Parathyroid adenoma (tissue), 2 donors: Measurements from ENCODE around the gene MBP.

Experiments
- H2AFZ ChIP-seq: fragments of 300-600 bp; sonication (generic); one replicate; pipeline ENCODE4 v1.7.0; 2017; ENCODE audit warnings: antibody characterized with exemption, mild to moderate bottlenecking
- H3K27ac ChIP-seq: fragments of 300-600 bp; sonication (generic); one replicate; pipeline ENCODE4 v1.7.0; 2017
- H3K27me3 ChIP-seq: fragments of 300-600 bp; sonication (generic); one replicate; pipeline ENCODE4 v1.7.0; 2017; ENCODE audit warnings: low read length; ENCODE audit not compliant: control insufficient read depth, insufficient read depth
- H3K36me3 ChIP-seq: fragments of 300-600 bp; sonication (generic); one replicate; pipeline ENCODE4 v1.7.0; 2017; ENCODE audit warnings: low read length; ENCODE audit not compliant: control insufficient read depth, insufficient read depth
- H3K4me1 ChIP-seq: fragments of 300-600 bp; sonication (generic); one replicate; pipeline ENCODE4 v1.7.0; 2017; ENCODE audit warnings: control low read depth
- H3K4me2 ChIP-seq: fragments of 300-600 bp; sonication (generic); one replicate; pipeline ENCODE4 v1.7.0; 2017; ENCODE audit warnings: low read length
- H3K4me3 ChIP-seq: fragments of 300-600 bp; sonication (generic); one replicate; pipeline ENCODE4 v1.7.0; 2017; ENCODE audit warnings: low read depth, low read length
- H3K79me2 ChIP-seq: fragments of 300-600 bp; sonication (generic); one replicate; pipeline ENCODE4 v1.7.0; 2017; ENCODE audit warnings: control low read depth
- H3K9ac ChIP-seq: fragments of 300-600 bp; sonication (generic); one replicate; pipeline ENCODE4 v1.7.0; 2017; ENCODE audit warnings: mild to moderate bottlenecking
- H3K9me3 ChIP-seq: fragments of 300-600 bp; sonication (generic); one replicate; pipeline ENCODE4 v1.7.0; 2017; ENCODE audit warnings: low read length; ENCODE audit not compliant: control insufficient read depth
- CTCF ChIP-seq: fragments of 300-600 bp; sonication (generic); IDR thresholded peaks from one replicate; pipeline ENCODE4 v1.7.0; 2017; ENCODE audit warnings: antibody characterized with exemption, mild to moderate bottlenecking
- donor health status: primary hyperparathyroidism.

The MBP gene

DNA sequence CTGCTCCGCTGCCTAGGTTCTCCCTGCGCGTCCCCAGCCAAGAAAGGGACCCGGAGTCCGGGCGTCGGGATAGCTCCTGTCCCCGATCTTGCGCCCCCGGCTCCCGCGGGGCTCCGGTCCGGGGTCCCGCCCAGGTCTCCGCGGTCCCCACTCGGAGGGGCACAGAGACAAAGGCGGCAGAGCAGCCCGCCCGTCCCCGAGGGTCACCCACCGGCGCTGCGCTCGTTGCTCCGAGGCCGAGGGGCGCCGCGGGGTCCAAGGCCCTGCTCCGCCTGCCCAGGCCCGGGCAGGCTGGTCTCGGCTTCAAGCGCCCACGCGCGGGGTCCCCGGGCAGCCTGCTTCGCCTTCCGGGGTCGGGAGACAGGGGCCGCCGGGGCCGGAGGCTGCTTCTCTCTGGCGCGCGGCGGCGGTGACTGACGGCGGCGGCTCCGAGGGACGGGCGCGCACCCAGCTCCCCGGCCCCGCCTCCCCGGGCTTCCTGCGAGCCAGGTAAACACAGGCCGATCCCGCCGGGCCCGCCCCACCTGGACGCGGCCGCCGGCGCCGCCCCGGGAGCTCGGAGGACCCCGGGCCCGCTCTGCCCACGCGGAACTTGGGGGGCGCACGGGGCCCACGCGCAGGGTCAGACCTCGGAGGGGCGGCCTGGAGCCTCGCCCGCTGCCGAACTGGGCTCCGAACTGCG, at the start of gene MBP:
TSS of gene MBP (minus strand) at position 415 of the 682 bp plus-strand sequence. CDS start 27,522 bp downstream, outside the sequence.
- no peaks in the 10 kb centered on the region for H3K36me3 ChIP-seq
- peak within 1 kb of the TSS; percentile 98 for H3K27ac ChIP-seq
- H2AFZ ChIP-seq, result peak within 1 kb of the TSS; percentile 98
- no peaks in the 10 kb centered on the region for H3K9me3 ChIP-seq
- H3K9ac ChIP-seq, result peak within 1 kb of the TSS; percentile 96
- no peaks in the 10 kb centered on the region for H3K27me3 ChIP-seq
- H3K79me2 ChIP-seq, result peaks cover 25% of the 10 kb centered on the region
- peak within 1 kb of the TSS; percentile 97 for H3K4me2 ChIP-seq
- peak within 1 kb of the TSS; percentile 89 for H3K4me3 ChIP-seq
- peaks cover 38% of the 10 kb centered on the region for H3K4me1 ChIP-seq
- TF ChIP-seq CTCF, result no peak

- H3K27ac ChIP-seq, result no peak overlapping the region
- H3K27me3 ChIP-seq, result no peaks in the 10 kb centered on the region
- H3K4me1 ChIP-seq, result no peaks in the 10 kb centered on the region
- no peak overlapping the region for H2AFZ ChIP-seq
- H3K79me2 ChIP-seq, result no peaks in the 10 kb centered on the region
- no peak overlapping the region for H3K9ac ChIP-seq
- no peak overlapping the region for H3K4me3 ChIP-seq
- no peaks in the 10 kb centered on the region for H3K9me3 ChIP-seq
- no peak overlapping the region for H3K4me2 ChIP-seq
- H3K36me3 ChIP-seq, result no peaks in the 10 kb centered on the region
- no peak for TF ChIP-seq CTCF
These were observed 49.5 kb upstream of the MBP start for GRCh38 chr18:77181950-77182707.

GRCh38 chr18:77178559-77178958, 46.0 kb upstream of the MBP start:
- Histone ChIP-seq H3K4me1 (no peaks in the 10 kb centered on the region), H3K9ac (no peak overlapping the region), H3K4me3 (no peak overlapping the region), H3K79me2 (no peaks in the 10 kb centered on the region), H2AFZ (no peak overlapping the region), H3K36me3 (no peaks in the 10 kb centered on the region), H3K9me3 (no peaks in the 10 kb centered on the region), H3K27me3 (no peaks in the 10 kb centered on the region), H3K4me2 (no peak overlapping the region), H3K27ac (no peak overlapping the region)
- TF ChIP-seq CTCF, result no peak

GRCh38 chr18:77177009-77177408, 44.4 kb upstream of the MBP start:
- Histone ChIP-seq H3K4me1 (no peaks in the 10 kb centered on the region), H2AFZ (no peak overlapping the region), H3K4me3 (no peak overlapping the region), H3K4me2 (no peak overlapping the region), H3K9ac (no peak overlapping the region), H3K27me3 (no peaks in the 10 kb centered on the region), H3K79me2 (no peaks in the 10 kb centered on the region), H3K27ac (no peak overlapping the region), H3K36me3 (no peaks in the 10 kb centered on the region), H3K9me3 (no peaks in the 10 kb centered on the region)
- TF ChIP-seq CTCF, result no peak
